ENCODE data around the gene CNPY1.

CNPY1 gene

GRCh38 chr7:155452505-155453295 lies 93.7 kb downstream of the CNPY1 start:
- no peak for DNase-seq

- no peak for DNase-seq
Measured at GRCh38 chr7:155451840-155452239, 94.5 kb downstream of the CNPY1 start.

Measured in CD4-positive, alpha-beta T cell treated with Interleukin-21 for 1 hour (primary cell).